Activated gamma-delta T cell treated with Interleukin-2 at 50 U/mL for 16 hours (primary cell): Measurements from ENCODE around the gene BIVM.
"Not testable (repeated sequence)": the region's sequence is repeated elsewhere in the genome, so short reads cannot be mapped to it uniquely, and the experiment has no call there.

Experiments used
- DNase-seq: peaks from one replicate; pipeline ENCODE4 v3.0.0-alpha.2; 2020

Gene BIVM, protein sequence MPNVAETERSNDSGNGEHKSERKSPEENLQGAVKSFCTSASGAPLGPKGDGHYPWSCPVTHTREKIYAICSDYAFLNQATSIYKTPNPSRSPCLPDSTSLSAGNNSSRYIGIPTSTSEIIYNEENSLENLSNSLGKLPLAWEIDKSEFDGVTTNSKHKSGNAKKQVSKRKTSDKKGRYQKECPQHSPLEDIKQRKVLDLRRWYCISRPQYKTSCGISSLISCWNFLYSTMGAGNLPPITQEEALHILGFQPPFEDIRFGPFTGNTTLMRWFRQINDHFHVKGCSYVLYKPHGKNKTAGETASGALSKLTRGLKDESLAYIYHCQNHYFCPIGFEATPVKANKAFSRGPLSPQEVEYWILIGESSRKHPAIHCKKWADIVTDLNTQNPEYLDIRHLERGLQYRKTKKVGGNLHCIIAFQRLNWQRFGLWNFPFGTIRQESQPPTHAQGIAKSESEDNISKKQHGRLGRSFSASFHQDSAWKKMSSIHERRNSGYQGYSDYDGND

DNA sequence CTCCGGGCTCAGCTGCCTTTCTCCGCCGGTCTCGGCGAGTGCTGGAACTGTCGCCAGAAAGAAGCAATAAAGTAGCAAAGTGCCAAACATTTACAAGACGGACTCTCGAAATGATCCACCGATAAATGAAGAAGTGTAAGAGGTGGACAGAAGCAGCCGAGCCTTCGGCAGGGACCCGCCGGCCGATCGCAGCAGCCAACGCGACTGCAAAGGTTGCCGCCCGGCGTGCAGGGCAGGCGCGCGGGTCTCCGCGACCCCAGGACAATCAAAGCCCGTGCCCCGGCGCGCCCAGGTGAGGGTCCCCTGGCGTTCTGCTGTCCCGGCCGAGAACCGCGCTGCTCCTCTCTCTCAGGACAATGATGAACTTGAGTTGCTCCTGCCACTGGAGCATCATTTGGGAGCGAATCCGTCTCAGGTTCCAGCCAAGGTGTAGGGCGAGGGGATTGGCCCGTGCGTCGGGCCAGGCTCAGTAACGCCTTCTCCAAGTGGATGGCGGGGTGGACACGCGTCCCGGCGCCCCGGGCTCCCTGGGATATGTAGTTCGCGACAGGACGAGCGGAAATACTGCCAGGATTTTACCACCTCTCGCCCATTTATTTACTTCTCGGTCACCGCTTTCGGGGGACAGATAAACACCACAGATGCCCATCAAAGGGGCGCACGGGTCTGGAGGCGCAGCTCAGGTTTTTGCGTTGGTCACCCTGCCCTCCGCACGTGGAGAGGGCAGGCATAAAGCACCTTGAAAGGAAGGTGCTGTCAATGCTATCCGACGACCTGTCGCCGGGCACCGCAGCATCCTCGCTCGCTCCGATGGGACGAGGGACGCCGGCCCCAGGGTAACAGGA, at the start of gene BIVM, which contains the start of gene POGLUT2:
TSS of gene BIVM (plus strand) at position 539 of the 845 bp plus-strand sequence. CDS start 8,149 bp downstream, outside the sequence.
TSS of gene POGLUT2 (minus strand) at position 396 of the 845 bp plus-strand sequence. CDS start at position 90, 306 bp downstream.
- peak; percentile 66 for DNase-seq

DNA sequence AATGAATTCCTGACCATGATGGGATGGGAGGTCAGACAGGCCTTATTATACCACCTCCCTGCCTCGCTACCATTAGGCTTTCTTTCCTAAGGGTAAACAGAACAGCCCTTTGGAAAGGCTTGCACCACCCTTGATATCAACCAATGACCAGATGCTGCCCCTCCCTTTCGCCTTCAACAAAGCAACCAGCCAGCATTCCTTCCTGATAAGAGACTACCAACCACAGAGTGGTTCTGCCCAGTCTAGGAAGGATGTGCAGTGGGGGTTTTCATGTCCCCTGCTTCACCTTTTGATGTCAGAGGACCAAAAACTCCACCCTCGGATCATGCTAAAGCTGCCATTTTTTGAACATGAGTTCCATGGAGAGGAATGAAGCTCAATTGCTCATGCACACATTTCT, 47.0 kb upstream of the BIVM start:
- DNase-seq = no peak

DNA sequence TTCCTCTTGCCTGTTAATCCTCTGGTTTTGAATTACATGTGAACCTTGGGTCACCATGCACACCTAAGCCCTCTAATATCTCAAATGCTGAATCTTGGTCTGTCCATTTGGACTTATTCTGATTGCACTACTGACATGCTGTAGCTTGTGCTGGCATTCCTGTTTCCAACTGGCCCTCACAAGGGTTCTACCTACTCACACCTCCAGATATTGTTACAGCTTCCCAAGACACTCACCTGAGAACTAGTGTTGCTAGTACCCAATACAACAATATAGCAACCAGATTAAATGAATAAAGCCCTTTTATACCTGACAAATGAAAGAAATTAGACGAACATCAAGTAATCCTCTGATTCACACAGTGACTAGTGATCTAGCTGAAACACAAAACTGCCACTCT, 41.9 kb upstream of the BIVM start:
- no peak for DNase-seq

DNA sequence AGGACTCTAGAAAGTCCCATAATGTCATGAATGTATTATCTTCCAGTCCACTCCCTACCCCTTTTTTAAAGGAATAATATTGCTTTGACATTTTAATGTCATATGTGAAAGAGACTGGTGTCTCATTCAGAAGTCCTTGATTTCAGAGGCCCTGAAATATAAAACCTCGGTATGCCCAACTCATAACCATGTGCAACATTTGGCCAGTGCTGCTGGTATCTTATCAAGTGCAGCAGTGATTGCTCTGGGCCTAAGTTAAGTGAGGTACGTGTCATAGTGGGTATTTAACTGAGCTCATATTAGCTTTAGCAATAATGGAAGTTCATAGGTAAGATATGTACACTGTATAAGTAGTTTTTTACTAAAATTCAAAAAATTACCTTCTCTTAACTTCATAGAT, 40.1 kb upstream of the BIVM start:
- no peak for DNase-seq

DNA sequence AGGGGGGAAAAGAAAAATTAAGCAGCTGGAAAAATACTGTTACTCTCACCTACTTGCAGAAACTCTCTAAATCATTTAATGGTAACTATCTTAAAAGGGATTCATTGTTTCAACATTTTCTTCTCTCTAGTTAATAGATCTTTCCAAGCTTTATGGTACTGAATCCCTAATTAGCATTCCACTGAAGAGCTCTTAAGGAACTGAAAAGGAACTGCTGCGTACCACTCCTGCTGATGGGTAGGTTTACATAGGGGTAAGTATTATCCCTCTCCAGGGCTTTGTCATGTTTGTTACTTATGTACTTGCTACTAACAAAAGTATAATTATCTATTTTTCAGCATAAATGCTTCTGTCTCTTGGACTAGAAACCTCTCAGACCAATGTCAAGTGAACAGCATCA, 37.8 kb upstream of the BIVM start:
- DNase-seq = no peak

DNA sequence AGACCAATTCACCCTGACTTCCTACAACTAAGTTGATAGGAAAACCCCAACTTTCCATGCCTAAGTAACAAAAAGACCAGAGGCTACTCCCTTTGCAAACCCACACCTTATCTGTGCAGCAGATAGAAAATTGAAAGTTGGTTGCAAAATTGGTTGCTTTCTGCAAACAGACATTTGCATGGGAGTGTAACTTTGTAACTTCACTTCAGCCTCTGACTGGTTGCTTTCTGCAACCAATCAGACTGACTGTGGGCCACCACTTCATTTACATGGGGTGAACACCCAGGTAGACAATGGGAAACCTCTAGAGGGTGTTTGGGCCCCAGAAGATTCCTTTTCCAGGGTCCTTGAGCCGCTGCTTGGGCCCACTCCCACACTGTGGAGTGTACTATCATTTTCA, 35.2 kb upstream of the BIVM start:
- DNase-seq = no peak

DNA sequence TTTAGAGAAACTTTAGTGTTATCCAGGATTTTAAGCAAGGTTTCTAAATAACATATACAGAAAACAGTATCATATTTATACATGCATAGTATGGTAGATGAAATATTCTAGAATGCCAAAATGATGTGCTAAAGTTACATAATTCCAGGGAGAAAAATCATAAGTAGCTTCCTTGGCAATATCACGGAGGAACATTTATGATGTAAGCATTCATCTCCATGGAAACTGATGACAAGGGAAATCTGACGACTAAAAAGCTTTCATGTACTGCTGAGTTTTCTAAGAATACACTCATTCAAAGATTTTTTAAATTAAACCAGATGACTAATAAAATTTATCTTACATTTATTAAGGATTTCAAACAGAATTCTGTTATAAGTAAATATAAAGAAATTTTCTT, 30.0 kb upstream of the BIVM start:
- DNase-seq = no peak

DNA sequence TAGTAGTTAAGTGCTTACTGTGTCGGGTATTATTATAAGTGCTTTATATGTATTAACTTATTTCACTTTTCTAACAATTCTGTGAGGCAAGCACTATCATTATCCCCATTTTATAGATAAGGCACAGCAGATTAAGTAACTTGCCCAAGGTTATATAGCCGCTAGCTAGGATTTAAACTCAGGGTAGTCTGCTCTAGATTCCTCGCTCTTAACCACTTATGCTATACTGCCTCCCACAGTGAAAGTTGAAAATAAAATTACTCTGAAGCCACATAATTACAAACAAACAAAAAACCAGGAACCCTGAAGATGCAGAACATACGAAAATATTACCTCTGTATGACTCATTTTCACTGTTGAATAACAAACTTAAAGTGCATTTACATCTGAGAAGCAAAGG, 29.2 kb upstream of the BIVM start:
- no peak for DNase-seq

DNA sequence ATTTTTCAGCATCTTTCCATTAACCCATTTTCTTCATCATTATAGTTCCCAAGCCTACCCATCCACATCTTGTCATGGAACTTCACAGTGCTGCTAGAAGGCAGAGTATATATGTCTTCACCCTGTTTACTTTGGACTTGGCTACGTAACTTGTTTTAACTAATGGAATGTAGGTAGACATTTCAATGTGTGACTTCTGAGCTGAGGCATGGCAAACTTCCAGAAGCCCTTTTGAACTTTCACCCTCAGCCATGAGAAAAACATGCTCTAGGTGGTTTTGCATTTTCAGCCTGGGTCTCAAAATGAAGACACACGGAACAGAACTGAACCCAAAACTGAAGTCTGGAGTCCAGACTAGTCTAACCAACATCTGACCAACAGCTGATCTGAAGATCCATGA, 28.5 kb upstream of the BIVM start:
- no peak for DNase-seq

DNA sequence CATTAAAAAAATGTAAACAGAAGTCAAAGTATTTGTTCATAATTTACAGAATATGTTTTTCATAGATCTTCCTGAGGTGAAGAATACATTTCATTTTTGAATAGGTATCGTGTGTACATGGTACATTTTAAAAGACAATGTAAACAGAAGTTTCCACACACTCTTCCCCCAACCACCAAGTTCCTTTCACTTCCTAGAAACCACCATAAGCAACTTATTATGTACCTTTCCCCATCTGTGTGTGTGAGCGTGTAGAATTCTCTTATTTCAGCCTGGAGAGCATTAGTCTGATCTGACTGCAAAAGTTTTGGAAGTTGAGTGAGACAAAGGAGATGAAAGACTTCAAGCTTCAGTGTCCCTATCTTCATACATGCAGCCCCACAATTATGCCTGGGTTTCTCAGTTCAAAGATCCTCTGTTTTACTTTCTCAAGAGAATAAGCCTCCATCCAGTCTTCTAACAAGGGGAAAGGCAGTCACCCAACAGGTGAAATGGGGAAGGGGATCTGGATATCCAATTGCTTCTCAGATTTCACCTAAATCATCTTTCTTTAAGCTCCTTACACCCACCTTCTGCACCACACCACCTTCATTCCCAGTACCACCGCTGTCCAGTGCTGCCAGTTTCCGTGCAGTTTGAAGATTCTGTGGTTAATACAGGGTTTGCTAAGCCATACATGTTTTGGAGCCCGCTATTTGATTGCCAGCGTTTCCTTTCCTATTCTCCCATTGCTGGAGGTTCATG, 27.4 kb upstream of the BIVM start:
- no peak for DNase-seq

DNA sequence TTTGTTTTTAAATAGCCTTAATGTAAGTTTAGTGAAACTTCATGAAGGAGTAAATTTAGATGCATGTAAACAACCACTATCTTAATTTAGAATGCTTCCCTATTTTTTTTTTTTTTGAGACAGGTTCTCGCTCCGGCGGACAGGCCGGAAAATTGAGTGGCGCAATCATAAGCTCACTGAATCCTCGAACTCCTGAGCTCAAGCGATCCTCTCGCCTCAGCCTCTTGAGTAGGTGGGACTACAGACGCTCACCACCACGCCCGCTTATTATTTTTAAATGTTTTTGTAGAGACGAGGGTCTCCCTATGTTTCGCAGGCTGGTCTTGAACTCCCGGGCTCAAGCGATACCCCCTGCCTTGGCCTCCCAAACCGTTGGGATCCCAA, 26.9 kb upstream of the BIVM start:
- no peak for DNase-seq

DNA sequence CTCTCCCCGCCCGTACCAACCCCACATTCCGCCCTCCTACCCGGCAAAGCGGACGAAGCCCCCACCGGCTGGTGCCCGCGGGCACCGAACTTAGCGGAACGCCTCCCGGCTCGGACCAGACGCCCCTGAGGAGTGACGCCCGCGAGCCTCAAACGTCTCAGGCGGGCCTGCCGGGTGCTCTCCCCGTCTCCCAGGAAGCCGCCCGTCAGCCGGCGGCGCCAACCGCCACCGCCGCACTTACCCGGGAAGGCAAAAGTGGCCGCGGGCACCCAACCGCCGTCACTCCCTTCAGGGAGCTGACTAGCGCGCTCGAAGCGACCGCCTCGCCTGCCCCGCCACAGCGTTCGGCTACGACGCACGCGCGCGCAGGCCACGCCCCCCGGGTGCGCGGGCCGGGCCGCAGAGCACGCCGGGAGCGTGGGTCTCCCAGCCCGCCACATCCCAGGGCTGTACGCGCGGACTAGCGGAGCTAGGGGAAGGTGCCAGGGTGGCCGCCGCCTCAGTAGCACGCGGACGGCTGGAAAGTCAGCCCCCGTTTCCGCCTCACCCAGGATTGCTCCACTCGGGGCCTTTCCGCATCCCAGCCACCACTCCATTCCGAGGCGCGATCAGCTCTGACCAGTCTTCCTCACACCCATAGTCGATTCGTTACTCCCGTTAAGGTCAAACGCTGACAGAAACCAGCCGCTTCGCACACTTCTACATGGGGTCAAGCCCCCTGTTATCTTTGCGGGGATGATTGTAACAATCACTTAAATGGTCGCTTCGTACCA, 25.3 kb upstream of the BIVM start, which contains the start of gene TEX30:
TSS of gene TEX30 (minus strand) at position 346 of the 773 bp plus-strand sequence. CDS start 3,760 bp downstream, outside the sequence.
- peak; percentile 84 for DNase-seq

DNA sequence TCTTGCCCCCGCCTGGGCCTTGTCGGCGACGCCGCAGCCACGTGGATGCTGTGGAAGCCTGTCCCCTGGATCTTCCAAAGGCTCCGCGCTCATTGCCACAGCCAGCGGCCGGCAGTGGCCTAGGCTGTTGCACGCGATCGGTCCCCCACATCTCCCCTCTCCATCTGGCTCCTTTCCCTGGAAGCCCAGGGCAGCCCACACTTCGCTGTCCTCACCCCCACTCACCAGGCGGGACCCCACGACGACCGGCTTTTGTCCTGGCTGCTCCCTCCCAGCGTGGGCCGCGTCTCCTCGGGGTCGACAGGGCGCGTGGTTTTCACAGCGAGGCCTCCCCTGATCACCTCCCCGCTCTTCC, 24.7 kb upstream of the BIVM start:
- DNase-seq = no peak

DNA sequence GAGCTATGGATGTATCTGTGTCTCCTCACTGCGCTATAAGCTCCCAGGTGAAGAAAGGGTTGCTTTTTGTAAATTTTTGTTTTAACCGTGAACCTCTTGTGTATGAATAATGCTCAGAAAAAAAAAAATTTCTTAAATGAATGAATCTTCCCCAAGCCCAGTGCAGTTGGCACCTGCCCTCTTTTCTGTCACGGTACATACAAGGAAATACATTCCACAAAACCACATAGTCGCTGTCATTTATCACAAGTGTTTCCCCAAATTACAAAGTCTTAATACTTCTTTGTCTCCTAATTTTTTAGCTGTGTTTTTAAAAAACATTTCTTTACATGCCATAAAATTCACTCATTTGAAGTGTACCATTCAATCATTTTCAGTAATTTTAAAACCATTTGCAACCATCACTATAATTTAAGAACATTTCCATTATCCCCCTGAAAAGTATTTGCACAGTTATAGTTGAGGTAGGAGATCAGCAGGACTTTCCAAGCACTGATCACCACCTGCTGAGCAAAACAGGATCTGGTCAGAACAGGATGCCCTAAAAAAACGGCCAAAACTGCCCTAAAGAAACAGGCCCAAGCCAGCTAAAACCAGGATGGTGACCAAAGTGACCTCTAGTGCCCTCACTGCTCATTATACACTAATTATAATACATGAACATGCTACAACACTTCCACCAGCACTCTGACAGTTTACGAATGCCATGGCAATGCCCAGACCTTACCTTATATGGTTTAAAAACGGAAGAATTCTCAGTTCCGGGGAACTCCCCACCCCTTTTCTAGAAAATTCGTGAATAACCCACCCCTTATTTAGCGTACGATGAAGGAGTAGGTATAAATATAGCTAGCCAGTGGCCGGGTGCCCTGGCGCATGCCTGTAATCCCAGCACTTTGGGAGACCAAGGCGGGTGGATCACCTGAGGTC, 24.1 kb upstream of the BIVM start:
- no peak for DNase-seq

DNA sequence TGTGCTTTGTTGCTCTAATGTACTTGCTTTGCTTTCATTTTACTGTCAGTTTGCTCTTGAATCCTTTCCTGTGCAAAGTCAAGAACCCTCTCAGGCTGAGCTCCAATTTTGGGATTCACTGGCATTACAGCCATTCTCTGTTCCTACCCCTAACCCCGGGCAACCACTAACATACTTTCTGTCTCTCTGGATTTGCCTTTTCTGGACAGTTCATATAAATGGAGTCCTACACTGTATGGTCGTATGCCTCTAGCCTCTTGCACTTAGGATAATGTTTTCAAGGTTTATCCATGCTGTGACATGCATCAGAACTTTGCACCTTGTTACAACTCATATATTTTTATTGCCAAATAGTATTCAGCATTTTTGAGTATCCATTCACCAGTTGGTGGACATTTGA, 22.6 kb upstream of the BIVM start:
- DNase-seq = no peak

DNA sequence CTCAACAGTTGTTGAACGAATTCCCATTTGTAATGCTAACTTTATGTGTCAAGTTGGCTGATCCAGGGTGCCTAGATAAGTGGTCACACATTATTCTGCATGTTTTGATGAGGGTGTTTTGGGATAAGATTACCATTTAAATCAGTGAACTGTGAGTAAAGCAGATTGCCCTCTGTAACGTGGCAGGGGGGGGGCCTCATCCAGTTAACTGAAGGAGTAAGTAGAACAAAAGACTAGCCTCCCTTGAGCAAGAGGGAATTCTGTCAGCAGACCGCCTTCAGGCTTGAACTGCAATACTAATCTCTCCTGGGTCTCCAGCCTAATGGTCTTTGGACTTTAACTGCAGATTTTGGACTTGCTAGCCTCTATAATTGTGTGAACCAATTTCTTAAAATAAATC, 21.2 kb upstream of the BIVM start:
- DNase-seq = no peak

DNA sequence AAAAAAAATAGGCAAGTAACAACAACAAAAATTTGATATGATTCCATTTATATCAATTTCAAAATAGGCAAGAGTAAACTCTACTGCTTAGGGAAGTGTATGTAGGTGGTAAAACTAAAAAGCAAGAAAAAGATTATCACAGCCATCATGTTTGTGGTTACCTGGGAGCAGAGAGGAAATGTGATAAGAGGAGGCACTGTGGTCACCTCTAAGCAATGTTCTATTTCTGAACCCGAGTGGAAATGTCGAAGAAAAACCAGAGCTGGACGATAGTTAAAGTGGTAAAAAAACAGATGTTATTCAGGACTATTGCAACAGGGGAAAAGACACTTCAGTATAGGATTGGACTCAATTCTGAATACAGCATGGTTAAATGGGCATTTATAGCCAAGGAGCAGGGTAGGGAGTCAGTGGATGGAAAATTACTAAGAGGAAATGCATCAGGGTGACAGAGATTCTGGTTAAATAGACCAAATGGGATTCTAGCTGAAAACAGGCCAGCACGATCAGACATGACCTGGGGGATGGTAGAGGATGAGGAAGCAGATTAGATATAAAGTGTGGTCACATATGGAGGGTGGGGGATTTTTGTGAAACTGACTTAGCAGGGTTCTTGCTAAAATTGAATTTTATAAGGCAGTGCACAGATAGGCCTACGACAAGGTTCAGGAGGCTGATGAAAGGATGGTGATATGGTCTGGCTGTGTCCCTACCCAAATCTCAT, 19.3 kb upstream of the BIVM start:
- no peak for DNase-seq

DNA sequence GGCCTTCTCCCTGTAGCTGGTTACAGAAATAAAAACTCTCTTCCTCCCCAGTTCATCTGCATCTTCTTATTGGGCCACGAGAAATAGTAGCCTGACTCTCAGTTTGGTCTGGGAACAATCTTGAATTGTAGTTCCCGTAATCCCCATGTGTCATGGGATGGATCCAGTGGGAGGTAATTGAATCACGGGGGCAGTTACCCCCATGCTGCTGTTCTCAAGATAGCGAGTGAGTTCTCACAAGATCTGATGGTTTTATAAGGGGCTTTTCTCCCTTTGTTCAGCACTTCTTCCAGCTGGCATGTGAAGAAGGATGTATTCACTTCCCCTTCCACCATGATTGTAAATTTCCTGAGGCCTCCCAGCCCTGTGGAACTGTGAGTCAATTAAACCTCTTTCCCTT, 18.3 kb upstream of the BIVM start:
- DNase-seq = not testable (repeated sequence)

DNA sequence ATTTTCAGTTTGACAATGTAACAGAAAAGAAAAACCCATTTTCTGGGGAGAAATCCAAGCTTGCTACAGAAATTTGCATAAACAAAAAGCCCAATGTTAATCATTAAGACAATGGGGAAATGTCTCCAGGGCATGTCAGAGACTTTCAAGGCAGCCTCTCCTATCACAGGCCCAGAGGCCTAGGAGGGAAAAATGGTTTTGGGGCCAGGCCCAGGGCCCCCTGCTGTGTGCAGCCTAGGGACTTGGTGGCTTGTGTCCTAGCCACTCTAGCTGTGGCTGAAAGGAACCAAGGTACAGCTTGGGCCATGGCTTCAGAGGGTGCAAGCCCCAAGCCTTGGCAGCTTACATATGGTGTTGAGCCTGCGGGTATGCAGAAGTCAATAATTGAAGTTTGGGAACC, 17.3 kb upstream of the BIVM start:
- DNase-seq = no peak

DNA sequence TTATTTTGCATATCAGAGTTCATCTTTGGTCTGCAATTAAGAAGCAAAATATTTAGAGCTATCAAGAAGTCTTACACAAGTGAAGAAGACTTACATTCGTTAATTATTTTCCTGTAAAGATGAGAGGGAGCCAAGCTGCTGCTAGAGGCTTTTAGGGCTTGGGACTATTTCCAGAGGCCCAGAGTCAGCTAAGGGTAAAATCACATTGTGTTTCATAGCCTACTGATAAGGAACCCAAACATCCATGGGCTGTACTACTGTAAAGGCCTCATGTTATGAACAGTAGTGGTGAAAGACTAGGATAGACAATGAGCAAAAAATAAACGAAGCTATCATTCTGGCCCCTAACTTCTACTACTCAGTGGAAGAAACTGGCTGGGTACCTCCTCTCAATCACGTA, 14.4 kb upstream of the BIVM start:
- no peak for DNase-seq
